ENCODE measurements around the gene PKN1.

The PKN1 gene

DNA sequence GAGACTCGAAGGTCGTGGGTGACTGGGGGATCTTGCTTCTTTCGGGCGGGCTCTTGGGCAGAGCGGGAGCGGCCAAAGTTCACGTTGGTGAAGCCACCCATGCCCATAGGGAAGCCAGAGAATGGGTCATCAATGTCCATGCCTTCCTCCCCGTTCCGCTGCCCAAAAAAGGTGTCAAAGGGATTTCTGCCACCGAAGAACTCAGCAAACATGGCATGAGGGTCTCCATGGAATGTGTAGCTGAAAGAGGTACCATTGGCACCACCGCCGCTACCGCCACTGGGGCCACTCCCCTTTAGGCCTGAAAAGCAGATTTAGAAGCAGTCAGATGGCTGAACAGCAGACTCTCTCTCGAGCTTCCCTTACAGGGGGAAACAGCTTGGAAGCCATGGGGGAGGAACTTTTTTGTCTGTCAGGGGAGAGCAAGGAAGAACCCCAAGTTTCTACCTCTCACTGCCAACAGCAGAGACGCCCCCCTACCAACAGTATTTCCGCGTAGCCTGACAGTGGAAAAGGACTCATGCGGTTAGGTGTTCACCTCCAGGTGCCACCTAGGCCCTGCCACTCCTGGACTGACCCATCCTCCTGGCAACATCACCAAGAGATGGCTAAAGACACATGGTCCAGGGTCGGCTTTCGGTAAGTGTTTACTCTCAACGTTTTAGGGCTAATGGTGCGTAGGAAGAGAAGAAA is 83.8 kb downstream of the PKN1 start:
- no peak for DNase-seq

DNA sequence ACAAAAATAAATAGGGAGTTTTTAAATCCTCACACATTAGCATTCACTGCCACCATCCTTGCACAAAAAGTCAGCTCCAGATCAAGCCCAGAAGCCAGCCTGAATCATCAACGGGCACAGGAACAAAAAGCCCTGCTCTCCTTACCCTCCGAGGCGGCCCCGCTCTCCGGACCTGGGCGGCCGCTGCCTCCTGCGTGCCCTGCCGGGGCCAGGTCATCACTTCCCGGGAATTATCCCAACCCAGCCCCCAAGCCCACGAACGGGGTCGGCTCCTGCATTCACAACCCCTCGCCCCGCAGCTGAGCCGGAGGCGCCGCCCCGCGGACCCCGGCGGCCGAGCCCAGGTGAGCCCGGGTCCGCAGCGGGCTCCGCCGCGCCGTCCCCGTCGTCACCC is 84.3 kb downstream of the PKN1 start:
- peak; percentile 49 for DNase-seq

DNA sequence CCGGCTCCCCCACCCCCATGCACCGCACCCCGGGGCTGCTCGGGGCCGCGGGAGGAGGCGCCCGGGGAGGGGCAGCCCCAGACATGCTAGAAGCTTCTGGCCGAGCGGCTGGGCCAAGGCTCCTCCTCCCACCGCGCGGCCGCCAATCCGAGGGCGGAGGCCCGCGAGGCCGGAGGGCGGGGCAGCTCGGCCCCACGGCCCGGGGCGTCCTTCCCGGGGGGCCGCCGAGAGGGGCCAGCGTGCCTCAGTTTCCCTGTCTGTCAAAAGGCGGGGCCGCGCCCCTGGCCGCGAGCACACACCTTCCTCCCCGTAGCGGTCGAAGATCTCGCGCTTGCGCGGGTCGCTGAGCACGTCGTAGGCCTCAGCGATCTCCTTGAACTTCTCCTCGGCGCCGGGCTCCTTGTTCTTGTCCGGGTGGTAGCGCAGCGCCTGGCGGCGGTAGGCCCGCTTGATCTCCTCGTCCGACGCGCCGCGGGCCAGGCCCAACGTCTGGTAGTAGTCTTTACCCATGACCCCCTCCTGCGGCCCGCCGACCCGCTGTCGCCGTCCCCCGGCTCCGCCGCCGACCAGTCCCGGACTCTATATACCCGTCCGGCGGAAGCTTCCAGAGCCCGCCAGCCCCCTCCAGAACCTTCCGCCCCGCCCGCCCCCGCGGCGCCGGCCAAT is 84.9 kb downstream of the PKN1 start, which contains the start of gene DNAJB1:
TSS of gene DNAJB1 (minus strand) at position 558 of the 666 bp plus-strand sequence. CDS start at position 510, 48 bp downstream.
- DNase-seq = peak; percentile 67

DNA sequence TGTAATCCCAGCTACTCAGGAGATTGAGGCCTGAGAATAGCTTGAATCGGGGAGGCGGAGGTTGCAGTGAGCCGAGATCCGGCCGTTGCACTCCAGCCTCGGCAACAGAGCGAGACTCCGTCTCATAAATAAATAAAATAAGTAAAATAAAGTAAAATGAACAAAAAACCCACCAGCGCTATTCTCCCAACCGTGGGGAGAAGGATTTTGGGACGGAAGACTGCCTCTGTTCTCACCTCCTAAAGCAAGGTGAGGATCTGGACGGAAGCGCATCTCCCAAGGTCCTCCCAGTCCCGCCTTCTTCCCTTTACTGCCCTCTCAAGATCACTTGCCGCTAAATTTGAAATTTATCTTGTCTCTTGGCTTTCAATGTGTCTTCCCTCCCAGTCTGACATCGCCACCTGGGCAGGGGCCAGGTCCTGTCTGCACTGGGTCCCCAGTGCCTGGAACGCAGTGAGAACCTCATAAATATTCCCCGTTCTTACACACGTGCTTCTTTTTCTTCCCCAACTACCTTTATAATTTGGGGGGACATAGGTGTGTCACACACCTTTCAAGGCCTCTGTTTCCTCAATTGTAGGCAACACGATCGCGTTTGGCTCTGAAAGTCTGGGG is 86.2 kb downstream of the PKN1 start:
- no peak for DNase-seq

DNA sequence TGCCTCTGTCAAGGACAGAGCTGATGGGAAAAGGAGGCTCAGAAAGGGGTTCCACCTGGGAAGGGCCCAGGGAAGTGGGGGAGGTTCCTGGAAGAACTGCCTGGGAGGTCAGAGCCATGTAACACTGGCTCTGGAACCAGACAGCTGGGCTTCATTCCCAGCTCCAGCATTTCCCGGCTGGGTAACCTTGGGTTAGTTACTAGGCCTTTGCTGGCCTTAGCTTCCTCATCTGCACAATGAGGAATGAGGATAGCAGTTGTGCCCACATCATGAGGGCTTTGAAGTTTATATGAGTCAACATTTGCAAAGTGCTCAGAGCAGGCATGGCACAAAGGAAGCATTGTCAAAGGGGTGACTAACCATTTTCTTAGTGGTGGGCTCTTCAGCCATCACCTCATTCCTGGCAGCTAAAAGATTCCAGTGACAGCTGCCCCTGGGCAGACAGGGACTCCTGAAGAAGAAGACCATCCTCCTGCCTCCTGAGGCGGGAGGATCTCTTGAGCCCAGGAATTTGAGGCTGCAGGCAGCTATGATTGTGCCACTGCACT is 86.8 kb downstream of the PKN1 start:
- DNase-seq = no peak

DNA sequence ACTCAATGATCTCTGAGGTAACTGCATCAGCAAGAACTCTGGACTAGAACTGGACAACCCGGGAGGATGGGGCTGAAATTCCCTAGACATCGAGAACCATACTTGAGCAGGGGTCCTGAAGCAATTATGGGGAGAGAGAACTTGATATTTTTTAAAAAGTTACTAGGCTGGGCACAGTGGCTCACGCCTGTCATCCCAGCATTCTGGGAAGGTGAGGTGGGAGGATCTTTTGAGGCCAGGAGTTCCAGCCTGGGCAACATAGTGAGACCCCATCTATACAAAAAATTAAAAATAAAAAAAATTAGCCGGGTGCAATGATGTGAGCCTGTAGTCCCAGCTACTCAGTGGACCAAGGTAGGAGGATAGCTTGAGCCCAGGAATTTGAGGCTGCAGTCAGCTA is 87.4 kb downstream of the PKN1 start:
- no peak for DNase-seq
